Activated CD4-positive, alpha-beta T cell treated with anti-CD3 and anti-CD28 coated beads for 48 hours (primary cell): ENCODE data around the gene C5orf52.
"Not testable (repeated sequence)": the region's sequence is repeated elsewhere in the genome, so short reads cannot be mapped to it uniquely, and the experiment has no call there.

Experiments
- DNase-seq: peaks from one replicate; pipeline ENCODE4 v3.0.0-alpha.2; 2020

The C5orf52 gene

GRCh38 chr5:157670662-157671591 is at the start of gene C5orf52:
TSS of gene C5orf52 (plus strand) at chr5:157671533. CDS start at chr5:157671615, 82 bp downstream.
- DNase-seq: peak; percentile 25

GRCh38 chr5:157624144-157624543 is 47.2 kb upstream of the C5orf52 start:
- no peak for DNase-seq

GRCh38 chr5:157626831-157627230 is 44.5 kb upstream of the C5orf52 start:
- DNase-seq: no peak

GRCh38 chr5:157630341-157630740 is 41.0 kb upstream of the C5orf52 start:
- no peak for DNase-seq

- DNase-seq: no peak
Measured at GRCh38 chr5:157640406-157641066, 30.8 kb upstream of the C5orf52 start.

GRCh38 chr5:157648275-157648990 is 22.9 kb upstream of the C5orf52 start:
- no peak for DNase-seq

- DNase-seq: no peak
Measured at GRCh38 chr5:157649101-157649500, 22.2 kb upstream of the C5orf52 start.

- DNase-seq: no peak
Measured at GRCh38 chr5:157650991-157651611, 20.2 kb upstream of the C5orf52 start.

GRCh38 chr5:157651623-157652376 is 19.5 kb upstream of the C5orf52 start:
- peak; percentile 87 for DNase-seq

- DNase-seq: no peak
Measured at GRCh38 chr5:157652377-157652692, 19.0 kb upstream of the C5orf52 start, which contains the start of gene SOX30. TSS of gene SOX30 (minus strand) at chr5:157652438. CDS start at chr5:157652078, 360 bp downstream.

- no peak for DNase-seq
Measured at GRCh38 chr5:157657516-157657915, 13.8 kb upstream of the C5orf52 start.

GRCh38 chr5:157658893-157659292 is 12.4 kb upstream of the C5orf52 start:
- no peak for DNase-seq

GRCh38 chr5:157659868-157660660 is 11.3 kb upstream of the C5orf52 start:
- no peak for DNase-seq

GRCh38 chr5:157665467-157666070 is 5.8 kb upstream of the C5orf52 start:
- DNase-seq: no peak

GRCh38 chr5:157668356-157668755 is 3.0 kb upstream of the C5orf52 start:
- no peak for DNase-seq

- no peak for DNase-seq
Measured at GRCh38 chr5:157669701-157670097, 1.6 kb upstream of the C5orf52 start.

- no peak for DNase-seq
Measured at GRCh38 chr5:157671592-157672330, 428 bp downstream of the C5orf52 start.

GRCh38 chr5:157672976-157673375 is 1.6 kb downstream of the C5orf52 start:
- DNase-seq: no peak

GRCh38 chr5:157674351-157674750 is 3.0 kb downstream of the C5orf52 start:
- DNase-seq: not testable (repeated sequence)

GRCh38 chr5:157677931-157678330 is 6.6 kb downstream of the C5orf52 start:
- DNase-seq: no peak
